IgD-negative memory B cell (primary cell): ENCODE data around the gene ZNF221. TPM values are rescaled to one million over a fixed set of nuclear protein-coding genes. Genes with fewer than 3 reads are reported as not detected.

Experiments
- H3K27ac Mint-ChIP-seq, 3 donors: one replicate each; pipeline ENCODE4 v1.8.0; 2020 to 2022; ENCODE audit warnings: mild to moderate bottlenecking in 3 of 3, mixed read lengths in 3 of 3, moderate library complexity in 1 of 3
- H3K27me3 Mint-ChIP-seq: one replicate; pipeline ENCODE4 v1.8.0; 2021; ENCODE audit warnings: mixed read lengths
- H3K36me3 Mint-ChIP-seq: one replicate; pipeline ENCODE4 v1.8.0; 2020; ENCODE audit warnings: mild to moderate bottlenecking, mixed read lengths
- H3K4me1 Mint-ChIP-seq, 3 donors: one replicate each; pipeline ENCODE4 v1.8.0; 2020 to 2022; ENCODE audit warnings: mixed read lengths in 3 of 3, mild to moderate bottlenecking in 1 of 3
- H3K4me3 Mint-ChIP-seq, 4 donors: one replicate each; pipeline ENCODE4 v1.8.0; 2020 to 2022; ENCODE audit warnings: mild to moderate bottlenecking in 4 of 4, mixed read lengths in 4 of 4, moderate library complexity in 3 of 4
- H3K9me3 Mint-ChIP-seq, 3 donors: one replicate each; pipeline ENCODE4 v1.8.0; 2020 to 2021; ENCODE audit warnings: mixed read lengths in 3 of 3, mild to moderate bottlenecking in 1 of 3
- polyA plus RNA-seq: library from polyadenylated mRNA; unstranded; fragments of 300-500 nt; fragmentation: Illumina TruSeq; gene quantifications from one replicate; pipeline ENCODE4 v1.2.3, GENCODE V29; 2021

Gene ZNF221
- 0.98 TPM for polyA plus RNA-seq

DNA sequence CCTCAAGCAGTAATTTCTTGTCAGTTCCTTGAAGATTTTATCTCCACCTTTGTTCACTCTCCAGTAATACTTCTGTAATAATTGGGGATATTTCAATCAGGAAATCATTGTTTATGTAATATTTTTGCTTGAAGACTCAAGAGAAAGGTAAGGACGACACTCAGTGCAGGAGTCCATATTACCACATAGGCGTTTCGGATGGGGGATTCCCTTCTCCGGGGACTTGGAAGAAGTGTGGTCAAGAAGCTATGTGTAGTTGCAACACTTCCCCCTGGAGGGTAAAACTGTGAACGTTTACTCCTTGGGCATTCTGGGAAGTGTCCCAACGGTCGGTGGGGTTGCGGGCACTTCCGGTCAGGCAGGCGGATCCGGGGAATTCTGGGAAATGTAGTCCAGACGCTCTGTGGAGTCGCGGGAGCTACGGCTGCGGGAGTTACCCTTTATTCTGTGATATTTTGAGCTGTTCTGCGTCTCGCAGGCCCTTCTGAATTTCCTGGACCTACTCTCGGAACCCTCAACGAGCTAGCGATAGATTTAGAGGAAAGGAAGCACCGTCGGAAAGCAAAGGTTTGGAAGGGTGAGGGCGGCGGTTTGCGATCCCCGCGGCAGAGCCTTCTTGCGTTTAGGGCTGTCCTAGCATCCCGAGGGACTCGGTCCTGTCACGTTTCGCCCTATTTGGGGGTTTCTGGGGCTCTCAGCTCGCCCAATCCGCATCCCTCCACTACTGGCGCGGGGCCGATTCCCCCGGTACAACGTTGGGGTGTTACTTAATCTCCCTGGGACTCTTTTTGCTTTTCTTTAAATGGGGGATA is at the start of gene ZNF221:
TSS of gene ZNF221 (plus strand) at position 395 of the 812 bp plus-strand sequence. CDS start 11,499 bp downstream, outside the sequence.
- Mint-ChIP-seq H3K27ac (peak within 1 kb of the TSS in 2 of 3 donors; percentile 78 to 81), H3K36me3 (peaks cover 6% of the 10 kb centered on the region), H3K9me3 (peaks cover 25 to 38% (median 34%) of the 10 kb centered on the region in 3 donors), H3K27me3 (peaks cover 5% of the 10 kb centered on the region), H3K4me3 (peak within 1 kb of the TSS; percentile 95 to 99 (median 98)), H3K4me1 (peaks cover 5 to 11% (median 7%) of the 10 kb centered on the region in 3 donors)

DNA sequence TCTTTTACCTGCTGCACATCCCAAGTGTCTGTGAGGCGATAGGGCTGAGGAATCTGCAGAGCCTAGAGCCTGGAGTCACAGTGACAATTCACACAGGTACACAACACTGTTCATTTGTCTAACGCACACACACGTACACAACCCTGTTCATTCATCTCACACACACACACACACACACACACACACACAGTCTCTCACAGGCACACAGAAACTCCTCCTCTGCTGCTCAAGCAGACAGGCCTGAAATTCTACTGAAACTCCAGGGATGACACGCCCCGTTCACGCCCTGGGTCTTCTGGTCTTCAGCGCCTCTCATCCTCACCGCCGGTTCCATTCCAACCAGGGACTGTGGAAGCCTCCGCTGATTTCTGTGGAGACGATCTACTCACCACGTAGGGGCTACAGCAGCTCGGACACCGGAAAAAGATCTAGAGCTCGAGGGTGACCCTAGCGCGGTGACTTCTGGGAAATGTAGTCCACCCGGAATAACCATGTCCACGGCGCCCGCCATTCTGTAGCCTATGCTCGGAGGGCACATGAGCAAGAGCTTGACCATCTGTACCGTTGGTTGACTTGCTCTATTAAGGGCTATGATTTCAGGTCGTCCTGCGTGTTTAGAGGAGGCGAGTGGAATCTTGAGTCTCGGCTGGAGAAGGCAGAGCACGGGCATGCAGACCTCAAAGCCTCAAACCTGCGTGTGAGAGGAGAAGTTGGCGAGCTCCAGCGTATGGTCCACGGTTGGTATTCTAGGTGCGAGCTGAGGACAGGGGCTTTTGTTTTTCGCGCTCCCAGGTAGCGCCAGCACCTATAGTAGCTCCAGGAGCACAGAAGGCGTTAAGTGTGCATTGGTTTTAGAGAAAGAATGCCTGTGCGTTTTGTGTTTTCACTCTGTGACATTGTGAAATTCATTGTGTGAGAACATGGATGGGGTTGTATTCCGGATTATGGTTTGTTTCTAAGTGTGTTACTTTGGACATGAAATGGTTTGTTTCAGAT is 49.3 kb upstream of the ZNF221 start:
- peaks cover 14% of the 10 kb centered on the region in 3 donors for H3K4me1 Mint-ChIP-seq
- H3K36me3 Mint-ChIP-seq: peaks cover 24% of the 10 kb centered on the region
- peak overlapping the region; percentile 82 to 97 (median 92) for H3K4me3 Mint-ChIP-seq
- peak overlapping the region in 2 of 3 donors; percentile 53 to 86 for H3K27ac Mint-ChIP-seq
- H3K9me3 Mint-ChIP-seq: peaks cover 21 to 47% (median 34%) of the 10 kb centered on the region in 3 donors
- no peaks in the 10 kb centered on the region for H3K27me3 Mint-ChIP-seq

DNA sequence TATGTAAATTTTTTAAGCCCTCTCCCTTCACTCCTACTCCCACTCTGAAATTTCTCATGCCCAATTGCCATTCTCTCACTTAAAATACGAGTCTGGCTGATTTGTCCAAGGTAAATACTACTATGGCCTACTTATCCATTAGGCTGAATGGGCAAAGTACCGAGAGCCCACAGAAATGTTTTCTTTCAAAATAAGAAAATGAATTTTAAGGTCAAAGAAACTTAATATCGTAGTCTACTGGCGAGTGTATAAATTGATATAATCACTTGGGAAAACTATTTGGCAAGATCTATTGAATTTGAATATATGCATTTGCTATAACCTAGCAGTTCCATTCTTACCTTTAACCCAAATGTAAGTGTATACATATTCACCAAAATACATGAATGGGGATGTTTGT is 48.6 kb upstream of the ZNF221 start:
- Mint-ChIP-seq H3K4me1 (peaks cover 14% of the 10 kb centered on the region in 3 donors), H3K27me3 (no peaks in the 10 kb centered on the region), H3K9me3 (peaks cover 24 to 51% (median 37%) of the 10 kb centered on the region in 3 donors), H3K27ac (no peak overlapping the region), H3K36me3 (peaks cover 24% of the 10 kb centered on the region), H3K4me3 (peak overlapping the region; percentile 82 to 97 (median 92))

GRCh38 chr19:43905897-43906296 is 45.1 kb upstream of the ZNF221 start:
- no peaks in the 10 kb centered on the region for H3K27me3 Mint-ChIP-seq
- H3K4me1 Mint-ChIP-seq: peaks cover 10 to 12% (median 12%) of the 10 kb centered on the region in 3 donors
- H3K27ac Mint-ChIP-seq: no peak overlapping the region
- peaks cover 21 to 57% (median 49%) of the 10 kb centered on the region in 3 donors for H3K9me3 Mint-ChIP-seq
- H3K4me3 Mint-ChIP-seq: no peak overlapping the region
- H3K36me3 Mint-ChIP-seq: peaks cover 7% of the 10 kb centered on the region

DNA sequence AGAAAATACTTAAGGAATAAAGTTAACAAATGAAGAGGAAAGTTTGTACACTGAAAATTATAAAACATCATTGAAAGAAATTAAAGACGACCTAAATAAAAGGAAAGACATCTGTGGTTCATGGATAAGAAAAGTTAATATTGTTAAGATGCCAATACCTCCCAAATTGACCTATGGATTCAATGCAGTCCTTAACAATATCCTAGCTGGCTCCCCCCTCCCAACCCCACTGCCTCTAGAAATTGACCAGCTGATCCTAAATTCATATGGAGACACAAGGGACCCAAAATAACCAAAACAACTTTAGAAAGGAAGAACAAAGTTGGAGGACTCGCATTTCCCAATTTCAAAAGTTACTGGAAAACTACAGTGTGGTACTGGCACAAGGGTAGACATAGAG is 44.3 kb upstream of the ZNF221 start:
- Mint-ChIP-seq H3K27ac (no peak overlapping the region), H3K4me3 (no peak overlapping the region), H3K4me1 (peaks cover 5% of the 10 kb centered on the region in 3 donors), H3K36me3 (peaks cover 7% of the 10 kb centered on the region), H3K27me3 (no peaks in the 10 kb centered on the region), H3K9me3 (peaks cover 22 to 63% (median 51%) of the 10 kb centered on the region in 3 donors)

- Mint-ChIP-seq H3K4me3 (no peak overlapping the region), H3K36me3 (peaks cover 11% of the 10 kb centered on the region), H3K27me3 (no peaks in the 10 kb centered on the region), H3K9me3 (peaks cover 24 to 78% (median 51%) of the 10 kb centered on the region in 3 donors), H3K27ac (no peak overlapping the region), H3K4me1 (no peaks in the 10 kb centered on the region)
Observed at GRCh38 chr19:43908659-43909058, 42.4 kb upstream of the ZNF221 start.

DNA sequence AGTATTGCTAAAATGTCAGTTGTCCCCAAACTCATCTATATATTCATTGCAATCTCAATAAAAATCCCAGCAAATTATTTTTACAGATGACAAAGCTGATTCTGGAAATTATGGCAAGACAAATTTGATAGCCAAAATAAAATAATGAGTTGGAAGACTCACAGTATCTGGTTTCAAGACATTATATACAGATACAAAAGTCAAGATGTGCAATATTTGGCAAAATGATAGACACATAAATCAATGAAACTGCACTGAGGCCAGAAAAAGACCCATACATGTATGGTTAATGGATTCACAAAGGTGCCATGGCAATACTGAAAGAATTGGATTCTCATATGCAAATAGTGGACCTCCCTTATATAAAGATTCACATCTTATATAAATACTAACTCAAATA is 40.1 kb upstream of the ZNF221 start:
- Mint-ChIP-seq H3K27ac (no peak overlapping the region), H3K27me3 (no peaks in the 10 kb centered on the region), H3K4me1 (no peaks in the 10 kb centered on the region), H3K9me3 (peaks cover 24 to 81% (median 54%) of the 10 kb centered on the region in 3 donors), H3K4me3 (no peak overlapping the region), H3K36me3 (peaks cover 20% of the 10 kb centered on the region)

GRCh38 chr19:43913383-43913782 is 37.6 kb upstream of the ZNF221 start:
- Mint-ChIP-seq H3K4me1 (no peaks in the 10 kb centered on the region), H3K4me3 (no peak overlapping the region), H3K9me3 (peaks cover 18 to 74% (median 38%) of the 10 kb centered on the region in 3 donors), H3K36me3 (peaks cover 39% of the 10 kb centered on the region), H3K27ac (no peak overlapping the region), H3K27me3 (no peaks in the 10 kb centered on the region)

- Mint-ChIP-seq H3K27ac (no peak overlapping the region), H3K27me3 (no peaks in the 10 kb centered on the region), H3K4me1 (no peaks in the 10 kb centered on the region), H3K36me3 (peaks cover 44% of the 10 kb centered on the region), H3K4me3 (peak overlapping the region in 1 of 4 donors; percentile 1), H3K9me3 (peaks cover 19 to 76% (median 35%) of the 10 kb centered on the region in 3 donors)
Observed at GRCh38 chr19:43914051-43914450, 37.0 kb upstream of the ZNF221 start.

GRCh38 chr19:43923875-43924274 is 27.2 kb upstream of the ZNF221 start:
- Mint-ChIP-seq H3K27me3 (no peaks in the 10 kb centered on the region), H3K4me1 (no peaks in the 10 kb centered on the region), H3K9me3 (peaks cover 12 to 37% (median 18%) of the 10 kb centered on the region in 3 donors), H3K4me3 (no peak overlapping the region), H3K36me3 (peaks cover 64% of the 10 kb centered on the region), H3K27ac (no peak overlapping the region)

- H3K36me3 Mint-ChIP-seq: peaks cover 50% of the 10 kb centered on the region
Observed at GRCh38 chr19:43928820-43929219, 22.2 kb upstream of the ZNF221 start.

GRCh38 chr19:43934055-43934984 is 16.7 kb upstream of the ZNF221 start:
- Mint-ChIP-seq H3K9me3 (peaks cover 0 to 3% (median 2%) of the 10 kb centered on the region in 3 donors), H3K27ac (peak overlapping the region; percentile 67 to 92 (median 86)), H3K4me3 (peak overlapping the region; percentile 93 to 99 (median 98)), H3K27me3 (no peaks in the 10 kb centered on the region), H3K4me1 (peaks cover 11 to 22% (median 13%) of the 10 kb centered on the region in 3 donors), H3K36me3 (peaks cover 20% of the 10 kb centered on the region)

More at GRCh38 chr19:43928820-43929219, 22.2 kb upstream of the ZNF221 start:
- Mint-ChIP-seq H3K4me1 (peaks cover 4 to 6% (median 4%) of the 10 kb centered on the region in 3 donors), H3K4me3 (no peak overlapping the region), H3K27ac (no peak overlapping the region), H3K9me3 (peaks cover 0 to 14% (median 3%) of the 10 kb centered on the region in 3 donors), H3K27me3 (no peaks in the 10 kb centered on the region)

DNA sequence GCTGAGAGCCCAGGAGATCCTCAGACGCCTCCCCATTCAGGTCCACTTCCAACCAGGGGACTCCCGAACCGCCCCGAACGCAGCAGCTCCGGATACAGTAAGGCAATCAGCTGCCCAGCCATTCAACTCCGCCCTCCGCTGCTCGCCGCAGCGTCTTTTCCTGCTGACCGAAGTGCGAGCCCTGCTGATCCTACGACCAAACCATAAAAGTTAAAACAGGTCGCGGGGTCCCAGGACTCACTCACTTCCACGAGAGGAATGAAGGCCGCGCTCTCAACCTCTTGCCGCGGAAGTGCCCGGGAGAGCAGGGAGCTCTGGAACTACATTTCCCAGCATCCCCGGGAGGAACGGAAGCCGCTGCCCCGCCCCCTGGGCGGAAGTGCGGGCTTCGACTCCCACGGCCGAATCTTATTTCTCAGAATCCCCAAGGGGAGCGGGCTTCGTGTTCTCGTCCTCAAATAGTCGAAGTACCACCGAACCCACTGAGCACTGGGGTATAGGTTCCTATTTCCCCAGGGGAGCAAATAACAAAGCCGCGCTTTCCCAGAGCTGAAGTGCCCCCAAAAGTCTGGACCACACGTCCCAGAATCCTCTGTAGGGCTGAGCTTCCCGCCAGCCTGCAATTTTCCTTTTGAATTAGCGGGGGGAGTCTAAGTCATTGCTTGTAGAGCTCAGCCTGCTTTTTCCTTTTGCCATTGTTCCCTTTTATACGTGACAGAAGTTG is 15.9 kb upstream of the ZNF221 start, which contains the start of gene ZNF45:
TSS of gene ZNF45 (minus strand) at position 298 of the 724 bp plus-strand sequence. CDS start 13,097 bp downstream, outside the sequence.
- Mint-ChIP-seq H3K27me3 (no peaks in the 10 kb centered on the region), H3K4me3 (peak within 1 kb of the TSS; percentile 93 to 99 (median 98)), H3K27ac (peak within 1 kb of the TSS; percentile 67 to 92 (median 86)), H3K9me3 (peaks cover under 1 to 8% (median 7%) of the 10 kb centered on the region in 3 donors), H3K4me1 (peaks cover 11 to 22% (median 13%) of the 10 kb centered on the region in 3 donors), H3K36me3 (peaks cover 12% of the 10 kb centered on the region)
